Measurements from ENCODE around the gene DCUN1D4.

DNA sequence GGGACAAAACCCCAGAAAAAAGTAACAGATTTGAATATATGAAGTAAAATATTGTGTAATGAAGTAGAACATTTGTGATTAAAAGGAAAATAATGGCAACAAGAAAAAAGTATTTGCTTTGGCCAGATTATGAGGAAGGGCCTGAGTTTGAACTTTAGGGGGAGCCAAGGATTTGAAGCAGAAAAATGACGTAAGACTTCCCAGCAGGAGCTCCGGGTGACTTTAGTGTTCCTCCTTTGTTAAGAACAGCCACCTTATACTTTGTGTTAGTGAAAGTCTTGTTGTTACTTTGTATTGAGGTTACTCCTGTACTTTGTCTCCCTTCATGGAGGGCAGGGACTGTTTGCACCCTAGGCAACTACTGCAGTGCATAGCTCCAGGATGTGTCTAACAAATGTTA lies 41.1 kb downstream of the DCUN1D4 start:
- TF ChIP-seq CTCF (IDR thresholded peaks at IDR 0.05; ENCODE audit: insufficient read depth, low read length, poor library complexity, severe bottlenecking) (no peak), EZH2phosphoT487 (conservative IDR thresholded peaks at IDR 0.05; ENCODE audit: low read length) (no peak)

Measured in SU-DHL-6 (cell line).